ENCODE results near the gene C5orf15. TPM values are rescaled to one million over a fixed set of nuclear protein-coding genes. Genes with fewer than 3 reads are reported as not detected.

C5orf15 gene
- total RNA-seq, 1 donor from 2014 or later: 113 TPM

DNA sequence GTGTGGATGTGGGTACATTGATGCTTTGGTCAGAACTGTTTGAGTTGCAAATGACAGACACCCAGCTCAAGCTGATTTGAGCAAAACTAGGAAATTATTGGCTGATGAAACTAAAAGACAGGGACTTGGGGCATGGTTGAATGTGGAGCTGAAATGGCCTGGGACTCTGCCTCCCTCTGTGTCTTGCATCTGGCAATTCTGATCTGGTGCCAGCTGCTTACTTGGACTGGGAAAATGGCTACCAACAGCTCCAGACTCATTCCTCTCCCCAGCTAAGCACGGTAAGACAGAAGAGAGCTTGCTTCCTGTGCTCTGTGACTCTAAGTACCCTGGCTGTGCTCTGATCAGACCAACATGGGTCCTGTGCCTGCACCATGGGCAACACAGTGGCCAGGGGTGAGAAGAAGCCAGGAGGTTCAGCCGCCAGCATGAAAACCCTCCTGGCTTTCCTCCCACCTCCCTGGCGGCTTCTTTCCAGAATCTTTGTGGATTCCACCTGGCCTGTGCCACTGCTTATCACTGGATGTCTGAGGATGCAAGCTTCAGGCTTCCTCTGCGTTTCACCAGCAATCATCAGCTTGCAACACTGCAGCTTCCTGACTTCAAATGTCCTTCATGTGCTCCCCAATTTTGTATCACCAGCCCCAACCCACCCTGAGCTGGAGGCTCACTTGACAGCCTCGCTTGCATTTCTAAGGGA is 44.1 kb downstream of the C5orf15 start:
- peak; percentile 24 for DNase-seq (ENCODE audit: low read depth)

DNA sequence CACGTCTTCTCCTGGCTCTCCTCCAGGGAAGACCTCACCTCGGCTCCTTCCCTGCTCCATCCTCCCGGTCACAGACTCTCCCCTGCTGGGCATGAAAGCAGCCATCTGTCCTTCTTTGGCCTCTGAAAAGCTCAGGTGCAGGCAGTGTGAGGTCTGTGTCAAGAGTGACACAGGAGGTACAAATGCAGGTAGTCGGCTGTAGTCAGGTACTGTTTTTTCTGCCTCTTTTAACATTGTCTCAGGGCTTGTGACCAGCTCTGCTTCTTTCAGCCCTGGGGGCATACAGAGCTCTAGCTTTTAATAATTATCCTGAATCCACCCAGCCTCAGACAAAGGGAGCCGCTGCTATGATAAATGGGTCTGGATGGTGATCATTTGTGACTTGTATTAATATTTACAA is 46.4 kb downstream of the C5orf15 start:
- DNase-seq (ENCODE audit: low read depth): no peak

DNA sequence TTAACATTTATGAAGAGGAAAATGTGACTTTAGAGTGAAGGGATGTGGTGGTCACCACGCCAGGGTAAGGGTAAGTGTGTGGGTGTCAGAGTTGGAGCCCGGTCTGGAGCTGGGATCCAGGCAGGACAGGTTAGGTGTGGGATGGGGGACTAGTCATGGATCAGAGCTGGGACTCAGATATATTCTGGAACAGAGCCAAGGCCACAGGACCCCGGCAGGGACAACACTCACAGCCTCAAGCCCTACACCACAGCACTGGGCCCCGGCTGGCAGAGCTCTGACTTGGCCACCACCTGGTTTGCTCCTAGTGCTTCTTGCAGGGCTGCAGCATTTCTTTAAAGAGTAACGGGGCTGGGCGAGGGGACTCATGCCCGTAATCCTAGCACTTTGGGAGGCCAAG is 47.4 kb downstream of the C5orf15 start:
- no peak for DNase-seq (ENCODE audit: low read depth)

DNA sequence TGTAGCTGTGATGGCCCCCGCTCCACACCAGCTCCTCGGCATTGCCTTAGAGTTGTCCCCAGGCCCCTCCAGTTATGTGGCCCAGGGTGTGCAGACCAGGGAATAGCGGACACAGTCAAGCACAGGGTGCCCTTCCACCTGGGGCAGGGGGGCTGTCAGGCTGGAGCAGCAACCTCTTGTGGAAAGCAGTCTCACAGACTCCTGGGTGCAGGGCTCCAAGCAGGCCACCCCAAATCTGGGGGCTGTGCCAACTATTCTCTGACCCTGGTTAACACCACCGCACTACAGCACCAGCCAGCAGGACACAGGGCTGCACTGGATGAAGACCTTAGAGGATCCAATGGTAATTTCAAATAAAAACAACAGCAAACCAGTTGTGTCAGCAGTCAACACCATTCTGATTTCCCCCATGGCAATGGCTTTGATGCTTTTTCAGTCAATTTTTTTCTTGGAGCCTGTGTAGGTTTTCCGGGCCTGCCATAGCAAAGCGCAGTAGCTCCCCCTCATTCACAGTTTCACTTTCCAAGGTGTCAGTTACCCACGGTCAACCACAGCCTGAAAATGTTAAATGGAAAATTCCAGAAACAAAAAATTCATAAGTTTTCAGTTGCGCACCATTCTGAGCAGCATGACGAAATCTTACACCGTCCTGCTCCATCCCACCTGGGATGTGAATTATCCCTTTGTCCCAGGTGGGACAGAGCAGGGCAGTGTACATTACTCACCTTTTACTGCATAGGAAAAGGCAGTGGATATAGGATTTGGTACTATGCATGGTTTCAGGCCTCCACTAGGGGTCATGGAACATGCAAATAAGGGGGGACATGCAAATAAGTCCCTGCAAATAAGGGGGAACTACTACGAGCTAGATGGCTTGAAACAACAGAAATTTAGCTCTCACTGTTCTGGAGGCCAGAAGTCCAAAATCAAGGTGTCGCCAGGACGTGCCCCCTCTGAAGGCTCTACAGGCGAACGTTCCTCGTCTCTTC is 49.0 kb downstream of the C5orf15 start:
- no peak for DNase-seq (ENCODE audit: low read depth)

DNA sequence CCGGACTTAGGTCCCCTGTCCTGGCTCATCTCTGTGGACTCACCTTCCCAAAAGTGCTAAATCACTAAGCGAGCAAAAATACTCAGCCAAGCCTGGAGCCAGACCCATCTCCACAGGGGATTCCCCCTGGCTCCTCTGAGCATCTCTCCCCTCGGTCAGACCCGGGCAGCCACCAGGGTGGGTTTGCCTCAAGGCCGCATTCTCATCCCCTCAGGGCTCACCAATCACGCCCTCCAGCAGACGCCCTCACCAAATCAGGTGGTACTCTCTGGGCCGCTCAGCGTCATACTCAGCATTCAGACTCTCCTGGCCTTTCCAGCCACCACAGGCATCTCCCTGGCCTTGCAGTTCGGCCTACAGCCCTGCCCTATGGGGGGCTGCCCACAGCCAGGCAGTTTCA is 49.7 kb downstream of the C5orf15 start:
- no peak for DNase-seq (ENCODE audit: low read depth)

DNA sequence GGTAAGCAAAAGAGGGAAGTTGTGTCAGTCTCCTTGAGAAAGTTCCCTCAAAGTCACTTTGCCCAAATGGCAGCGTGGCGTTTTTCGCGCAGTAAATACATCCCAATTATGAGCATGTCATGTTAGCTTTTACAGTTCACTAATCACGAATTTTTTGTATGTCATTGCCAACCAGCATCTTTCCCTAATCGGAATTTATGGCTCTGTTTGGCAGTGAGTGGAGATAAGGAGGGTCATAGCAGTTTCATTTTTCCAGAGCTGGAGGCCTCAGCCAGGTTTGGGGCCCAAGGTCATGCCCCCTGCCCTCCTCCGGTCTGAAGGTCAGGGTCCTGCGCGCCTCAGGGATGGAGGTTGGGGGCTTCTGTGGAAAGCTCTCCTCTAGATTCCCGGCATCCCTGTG is 50.1 kb downstream of the C5orf15 start:
- no peak for DNase-seq (ENCODE audit: low read depth)

DNA sequence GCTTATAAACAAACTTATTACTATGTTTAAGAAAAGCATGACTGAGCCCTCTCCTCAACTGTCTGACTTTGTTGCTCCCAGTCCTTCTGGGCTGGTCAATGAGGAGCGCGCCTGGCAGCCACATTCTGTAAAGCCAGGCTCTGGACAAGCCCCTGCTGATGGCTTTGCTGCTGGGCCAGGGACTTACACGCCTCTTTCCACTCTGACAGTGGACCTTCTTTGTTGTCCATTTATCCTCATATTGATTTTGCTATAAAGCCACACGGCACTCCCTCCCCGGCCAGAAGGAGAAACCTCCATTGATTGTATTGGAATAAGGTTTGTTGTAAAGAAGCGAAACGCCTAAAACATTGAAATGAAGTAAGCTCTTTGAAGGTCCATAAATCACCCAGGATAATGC is 50.6 kb downstream of the C5orf15 start:
- no peak for DNase-seq (ENCODE audit: low read depth)

DNA sequence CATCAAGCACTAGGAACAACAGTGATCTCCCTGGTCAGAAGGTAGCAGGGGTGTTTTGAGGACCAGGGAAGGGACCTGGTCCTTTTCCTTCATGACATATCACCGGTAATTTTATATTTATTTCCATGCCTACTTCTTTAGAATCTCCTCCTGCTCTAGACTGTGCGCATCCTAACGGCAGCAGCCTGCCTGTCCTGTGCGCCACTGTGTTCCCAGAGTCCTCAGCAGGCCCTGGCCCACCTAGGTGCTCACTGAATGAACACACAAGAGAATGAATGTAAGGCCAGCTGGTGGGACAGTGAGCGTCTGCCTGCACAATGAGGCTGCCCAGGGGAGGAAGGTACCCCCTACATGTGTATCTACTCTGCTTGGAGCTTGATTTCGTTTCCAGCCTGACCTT is 51.5 kb downstream of the C5orf15 start:
- DNase-seq (ENCODE audit: low read depth): no peak

DNA sequence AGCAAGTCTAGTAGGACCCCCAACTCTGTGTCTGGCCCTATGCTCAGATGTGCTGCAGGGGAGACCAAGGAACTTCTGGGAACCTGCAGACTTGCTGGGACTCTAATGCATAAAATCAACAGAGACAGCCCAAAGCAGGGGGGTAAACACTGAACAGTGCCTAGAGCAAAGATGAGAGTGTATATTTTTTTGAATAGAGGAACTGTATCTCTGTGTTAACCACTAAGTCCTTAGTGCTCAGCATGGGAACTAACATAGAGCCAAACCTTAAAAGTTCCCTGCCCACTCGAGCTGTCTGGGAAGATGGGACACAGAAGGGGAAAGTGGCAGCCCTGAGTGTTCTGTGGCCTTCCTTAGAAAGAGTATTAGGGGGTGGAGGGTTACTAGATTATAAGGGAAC is 51.9 kb downstream of the C5orf15 start:
- no peak for DNase-seq (ENCODE audit: low read depth)

DNA sequence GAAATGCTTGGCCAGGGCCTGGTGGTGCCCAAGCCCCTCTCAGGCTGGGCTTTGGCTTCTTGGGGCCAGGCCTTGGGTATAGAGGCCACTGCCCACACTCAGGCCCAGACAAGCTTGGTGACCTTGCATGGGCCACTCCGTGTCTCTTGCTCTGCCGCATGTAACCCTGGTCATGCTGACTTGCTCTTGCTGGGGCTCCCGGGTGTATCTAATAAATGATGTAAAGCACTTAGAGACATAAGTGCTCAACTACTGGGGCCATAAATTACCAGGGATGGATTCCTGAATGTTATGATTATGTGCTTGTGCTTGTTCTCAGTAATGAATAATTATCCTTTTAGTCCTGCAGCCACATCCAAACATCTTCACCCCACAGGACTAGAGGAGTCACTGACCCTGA is 54.0 kb downstream of the C5orf15 start:
- no peak for DNase-seq (ENCODE audit: low read depth)

DNA sequence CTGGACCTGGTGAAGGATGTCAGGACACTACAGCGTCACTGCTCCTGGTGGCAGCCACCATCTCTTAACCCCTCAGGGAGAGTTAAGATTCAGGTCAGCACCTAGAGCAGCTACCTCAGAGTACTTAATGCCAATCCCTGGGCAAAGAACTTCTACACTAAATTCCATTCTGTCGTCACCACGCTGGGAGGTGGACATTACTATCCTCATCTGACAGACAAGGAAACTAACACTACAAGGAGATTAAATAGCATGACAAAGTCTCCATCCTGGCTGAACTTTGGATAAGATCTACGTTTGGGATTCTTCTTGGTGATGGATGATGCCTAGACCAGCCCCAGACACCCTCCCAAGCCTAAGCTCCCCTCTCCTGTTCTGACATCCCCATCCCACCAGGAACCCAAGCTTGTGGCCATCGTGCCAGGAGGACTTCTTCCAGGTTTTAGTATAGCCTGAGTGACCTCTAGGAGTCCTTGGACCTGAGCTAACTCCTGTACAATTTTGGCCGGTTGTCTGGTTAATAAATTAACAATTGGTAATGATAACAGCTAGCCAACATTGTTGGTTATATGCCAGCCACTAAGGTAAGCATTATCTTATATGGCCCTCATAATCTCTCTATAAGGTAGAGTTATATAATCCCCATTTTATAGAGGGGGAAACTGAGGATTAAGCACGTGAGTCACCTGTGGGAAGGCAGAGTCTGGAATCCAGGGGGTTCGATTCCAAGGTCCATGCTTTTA is 54.8 kb downstream of the C5orf15 start:
- DNase-seq (ENCODE audit: low read depth): no peak

DNA sequence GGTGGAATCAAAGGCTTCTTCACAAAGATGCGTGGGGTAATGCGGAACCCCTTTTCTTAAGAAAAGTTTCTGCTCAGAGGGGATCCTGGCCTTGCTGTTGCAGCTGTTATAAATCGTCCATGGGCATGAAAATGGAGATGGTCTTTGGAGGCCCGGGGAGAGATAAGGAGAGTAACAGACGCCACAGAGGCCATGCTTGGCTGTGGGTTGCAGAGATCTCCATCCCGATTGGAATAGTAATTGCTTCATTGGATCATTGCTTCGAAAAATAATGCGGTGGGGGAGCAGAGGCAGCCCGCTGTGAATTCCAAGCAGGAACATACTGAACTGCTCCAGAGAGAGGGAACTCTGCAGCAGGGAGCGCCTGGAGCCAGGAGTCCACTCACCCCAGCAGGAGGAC is 55.5 kb downstream of the C5orf15 start:
- no peak for DNase-seq (ENCODE audit: low read depth)

DNA sequence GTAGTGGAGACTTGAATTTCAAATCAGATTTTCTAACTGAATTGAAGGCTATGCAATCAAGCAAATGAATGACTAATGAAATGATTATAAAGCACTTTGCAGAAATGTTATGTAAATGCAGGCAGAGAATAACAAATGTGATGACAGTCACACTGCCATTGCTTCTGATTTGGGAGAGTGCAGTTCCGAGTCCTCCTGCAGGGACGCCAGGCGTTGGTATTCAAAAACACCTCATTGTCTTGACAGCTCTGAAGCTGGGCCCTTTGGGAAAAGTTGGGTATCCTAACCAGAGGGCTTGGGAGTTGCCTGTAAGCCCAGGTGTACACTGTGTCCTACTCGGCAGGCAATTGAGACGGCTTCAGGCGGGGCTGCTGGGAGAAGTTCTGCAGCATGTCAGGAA is 57.9 kb downstream of the C5orf15 start:
- no peak for DNase-seq (ENCODE audit: low read depth)

DNA sequence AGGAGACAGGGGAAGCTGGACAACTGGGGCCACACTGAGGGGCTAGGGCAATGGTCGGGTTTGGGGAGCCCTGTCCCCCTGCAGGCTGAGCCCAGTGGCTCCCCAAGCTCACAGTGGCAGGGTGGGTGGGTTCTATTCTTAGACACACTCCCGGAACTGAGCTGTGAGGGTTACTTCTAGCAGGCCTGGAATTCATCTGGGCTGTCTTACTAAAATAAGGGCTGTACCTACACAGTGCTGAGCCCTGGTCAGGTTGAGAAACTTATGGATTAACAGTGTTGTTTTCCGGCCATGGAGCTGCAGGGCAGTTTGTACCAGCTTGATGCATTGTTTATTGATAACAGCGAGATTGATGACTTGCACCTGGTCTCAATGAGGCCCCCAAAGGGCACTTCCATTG is 58.8 kb downstream of the C5orf15 start:
- DNase-seq (ENCODE audit: low read depth): no peak

DNA sequence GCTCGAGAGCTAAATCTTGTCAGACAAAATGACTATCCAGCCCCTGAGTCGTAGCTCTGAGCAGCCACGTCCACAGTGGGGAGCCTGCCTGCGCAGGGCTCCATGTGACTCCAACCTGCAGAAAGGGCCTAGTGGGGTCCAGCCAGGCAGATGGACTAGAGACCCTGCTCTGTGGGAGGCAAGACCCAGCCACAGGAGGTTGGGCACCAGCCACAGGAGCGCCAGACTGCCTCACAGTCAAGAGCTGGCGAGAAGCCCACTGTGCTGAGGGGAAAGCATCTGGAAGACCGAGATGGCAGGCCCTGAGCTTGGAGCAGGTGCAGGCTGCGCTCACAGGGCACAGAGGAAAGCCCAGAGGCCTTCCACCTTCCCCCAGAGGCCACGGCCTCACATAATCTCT is 61.4 kb downstream of the C5orf15 start:
- peak; percentile 55 for DNase-seq (ENCODE audit: low read depth)

DNA sequence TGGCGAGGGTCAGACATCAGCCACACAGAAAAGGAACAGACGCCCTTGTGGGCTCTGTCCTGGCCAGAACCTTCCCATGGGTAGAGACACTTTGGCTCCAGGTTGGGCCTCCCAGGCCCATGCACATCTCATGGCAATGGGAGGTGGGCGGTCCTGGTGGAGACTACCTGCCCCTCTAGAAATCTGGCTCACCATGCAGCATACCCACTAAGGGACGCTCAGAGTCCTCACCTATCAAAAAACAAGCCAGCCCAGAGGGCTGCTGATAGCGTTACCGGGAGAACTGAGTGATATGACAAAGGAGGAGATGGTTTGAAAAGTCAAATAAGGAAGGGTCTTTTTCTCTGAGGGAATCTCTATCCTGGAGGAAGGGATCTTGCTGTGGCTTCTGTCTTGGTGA is 62.1 kb downstream of the C5orf15 start:
- no peak for DNase-seq (ENCODE audit: low read depth)

Other genes starting within 250 kb of the C5orf15 start
- gene VDAC1, start 36.4 kb upstream of the C5orf15 start, total RNA-seq: 402 and 504 TPM in 2 replicates
- 0.27 and 1.2 TPM in 2 replicates for gene TCF7, start 146.1 kb upstream of the C5orf15 start, total RNA-seq
- 457 and 487 TPM in 2 replicates for gene SKP1, start 208.3 kb upstream of the C5orf15 start, total RNA-seq

Data from myocyte (in vitro differentiated cells).